Neural progenitor cell (in vitro differentiated cells): Measurements from ENCODE around the gene MKLN1. TPM values are rescaled to one million over a fixed set of nuclear protein-coding genes. Genes with fewer than 3 reads are reported as not detected.

Experiments
- DNase-seq: peaks from one replicate; pipeline ENCODE4 v3.0.0-alpha.2; 2016; ENCODE audit warnings: low spot score
- H2AFZ ChIP-seq: fragments of 200-600 bp; sonication (generic); replicated peaks from 2 replicates; pipeline ENCODE4 v1.6.1; 2016; ENCODE audit warnings: antibody characterized with exemption
- H3F3A ChIP-seq: fragments of 200-600 bp; sonication (generic); 2 replicates; pipeline ENCODE4 v1.6.1; 2016; ENCODE audit warnings: antibody characterized with exemption, low read depth
- H3K27ac ChIP-seq: fragments of 200-600 bp; sonication (generic); 2 replicates; pipeline ENCODE4 v1.5.1; 2016; ENCODE audit warnings: mild to moderate bottlenecking
- H3K27me3 ChIP-seq: fragments of 200-600 bp; sonication (generic); 2 replicates; pipeline ENCODE4 v1.6.1; 2016; ENCODE audit warnings: mild to moderate bottlenecking, moderate library complexity
- H3K36me3 ChIP-seq: fragments of 200-600 bp; sonication (generic); 2 replicates; pipeline ENCODE4 v1.5.1; 2016
- H3K4me1 ChIP-seq: fragments of 200-600 bp; sonication (generic); 2 replicates; pipeline ENCODE4 v1.6.1; 2016; ENCODE audit warnings: mixed run types
- H3K4me2 ChIP-seq: fragments of 200-600 bp; sonication (generic); 2 replicates; pipeline ENCODE4 v1.6.1; 2016
- H3K4me3 ChIP-seq: fragments of 200-600 bp; sonication (generic); 2 replicates; pipeline ENCODE4 v1.5.1; 2016
- H3K79me2 ChIP-seq: fragments of 200-600 bp; sonication (generic); 2 replicates; pipeline ENCODE4 v1.6.1; 2016; ENCODE audit warnings: low read depth
- H3K9ac ChIP-seq: fragments of 200-600 bp; sonication (generic); 2 replicates; pipeline ENCODE4 v1.6.1; 2016
- H3K9me3 ChIP-seq: fragments of 200-600 bp; sonication (generic); 2 replicates; pipeline ENCODE4 v1.5.1; 2016; ENCODE audit warnings: low read depth
- H4K20me1 ChIP-seq: fragments of 200-600 bp; sonication (generic); 2 replicates; pipeline ENCODE4 v1.6.1; 2016; ENCODE audit warnings: low read depth
- H3K27ac Mint-ChIP-seq: 3 replicates; pipeline ENCODE4 v1.8.0; 2021; ENCODE audit warnings: mixed read lengths
- H3K27me3 Mint-ChIP-seq: 2 replicates; pipeline ENCODE4 v1.8.0; 2022; ENCODE audit warnings: low read depth, mild to moderate bottlenecking, inconsistent platforms, moderate library complexity, mixed read lengths; ENCODE audit not compliant: insufficient read depth
- H3K36me3 Mint-ChIP-seq: 3 replicates; pipeline ENCODE4 v1.8.0; 2021; ENCODE audit warnings: mixed read lengths
- H3K4me1 Mint-ChIP-seq: 3 replicates; pipeline ENCODE4 v1.8.0; 2021; ENCODE audit warnings: mixed read lengths
- H3K4me3 Mint-ChIP-seq: 3 replicates; pipeline ENCODE4 v1.8.0; 2021; ENCODE audit warnings: mild to moderate bottlenecking, moderate library complexity, mixed read lengths
- H3K9me3 Mint-ChIP-seq: 3 replicates; pipeline ENCODE4 v1.8.0; 2020; ENCODE audit warnings: mixed read lengths
- CTCF ChIP-seq: fragments of 200-600 bp; sonication (generic); IDR thresholded peaks from 2 replicates; pipeline ENCODE4 v1.5.1; 2017; ENCODE audit warnings: antibody characterized with exemption, mild to moderate bottlenecking
- EZH2 ChIP-seq: fragments of 200-600 bp; sonication (generic); IDR thresholded peaks from 2 replicates; pipeline ENCODE4 v1.6.1; 2017; ENCODE audit warnings: antibody characterized with exemption, mild to moderate bottlenecking, moderate library complexity
- EZH2phosphoT487 ChIP-seq: fragments of 200-600 bp; sonication (generic); IDR thresholded peaks from 2 replicates; pipeline ENCODE4 v1.6.1; 2017; ENCODE audit warnings: antibody characterized with exemption
- total RNA-seq: library from RNA; depleted of rRNA; stranded (reverse); fragments of >200 nt; gene quantifications from 2 replicates; pipeline ENCODE4 v1.2.3, GENCODE V29; 2015; ENCODE audit warnings: low replicate concordance

MKLN1 gene
- total RNA-seq = 40.7 and 60.9 TPM in 2 replicates

GRCh38 chr7:131327626-131328376, at the start of gene MKLN1:
TSS of gene MKLN1 (plus strand) at chr7:131327876. CDS start at chr7:131327900, 24 bp downstream.
- peaks cover 15% of the 10 kb centered on the region for H3K4me1 ChIP-seq
- peak within 1 kb of the TSS; percentile 83 for H3K4me3 ChIP-seq
- Mint-ChIP-seq H3K4me1 (peaks cover 22% of the 10 kb centered on the region), H3K9me3 (peaks cover 4% of the 10 kb centered on the region), H3K4me3 (peak within 1 kb of the TSS; percentile 96), H3K27ac (peak within 1 kb of the TSS; percentile 95), H3K27me3 (no peaks in the 10 kb centered on the region), H3K36me3 (peaks cover 7% of the 10 kb centered on the region)
- H3K27ac ChIP-seq = peak within 1 kb of the TSS; percentile 91
- peaks cover 27% of the 10 kb centered on the region for H4K20me1 ChIP-seq
- H3K9ac ChIP-seq = peak within 1 kb of the TSS; percentile 95
- H3K4me2 ChIP-seq = peak within 1 kb of the TSS; percentile 87
- H2AFZ ChIP-seq = peak within 1 kb of the TSS; percentile 84
- TF ChIP-seq EZH2 (peak; percentile 37), CTCF (no peak)
- DNase-seq = peak; percentile 98
- no peaks in the 10 kb centered on the region for H3K9me3 ChIP-seq
- peaks cover 12% of the 10 kb centered on the region for H3F3A ChIP-seq
- H3K79me2 ChIP-seq = peaks cover 50% of the 10 kb centered on the region
- H3K27me3 ChIP-seq = no peaks in the 10 kb centered on the region
- H3K36me3 ChIP-seq = no peaks in the 10 kb centered on the region

- TF ChIP-seq CTCF (no peak), EZH2phosphoT487 (no peak), EZH2 (no peak)
- Histone ChIP-seq H3K4me1 (no peaks in the 10 kb centered on the region), H2AFZ (no peak overlapping the region), H3K4me2 (no peak overlapping the region), H3K4me3 (no peak overlapping the region), H3K9me3 (no peaks in the 10 kb centered on the region), H4K20me1 (no peaks in the 10 kb centered on the region), H3K27ac (no peak overlapping the region), H3F3A (no peaks in the 10 kb centered on the region), H3K36me3 (no peaks in the 10 kb centered on the region), H3K9ac (no peak overlapping the region), H3K79me2 (no peaks in the 10 kb centered on the region), H3K27me3 (no peaks in the 10 kb centered on the region)
- no peak for DNase-seq
- Mint-ChIP-seq H3K9me3 (peaks cover 2% of the 10 kb centered on the region), H3K27me3 (peaks cover 4% of the 10 kb centered on the region), H3K36me3 (no peaks in the 10 kb centered on the region), H3K27ac (no peak overlapping the region), H3K4me1 (peaks cover 5% of the 10 kb centered on the region), H3K4me3 (no peak overlapping the region)
Measured at GRCh38 chr7:131279044-131279443, 48.6 kb upstream of the MKLN1 start.

- H3K36me3 ChIP-seq = no peaks in the 10 kb centered on the region
- H3K9me3 ChIP-seq = no peaks in the 10 kb centered on the region
- H3K27ac ChIP-seq = no peak overlapping the region
- H3K4me1 ChIP-seq = peaks cover 7% of the 10 kb centered on the region
- Mint-ChIP-seq H3K27ac (no peak overlapping the region), H3K27me3 (no peaks in the 10 kb centered on the region), H3K4me3 (no peak overlapping the region), H3K36me3 (no peaks in the 10 kb centered on the region), H3K4me1 (peaks cover 13% of the 10 kb centered on the region), H3K9me3 (peaks cover 2% of the 10 kb centered on the region)
- H3K9ac ChIP-seq = no peak overlapping the region
- H3K27me3 ChIP-seq = no peaks in the 10 kb centered on the region
- H3K79me2 ChIP-seq = no peaks in the 10 kb centered on the region
- H3K4me2 ChIP-seq = no peak overlapping the region
- TF ChIP-seq CTCF = no peak
- no peak for TF ChIP-seq EZH2
- TF ChIP-seq EZH2phosphoT487 = no peak
- no peaks in the 10 kb centered on the region for H3F3A ChIP-seq
- no peak overlapping the region for H2AFZ ChIP-seq
- DNase-seq = no peak
- H3K4me3 ChIP-seq = no peak overlapping the region
- no peaks in the 10 kb centered on the region for H4K20me1 ChIP-seq
Measured at GRCh38 chr7:131281266-131282048, 46.2 kb upstream of the MKLN1 start.
